ENCODE data around the gene PODNL1. TPM values are rescaled to one million over a fixed set of nuclear protein-coding genes. Genes with fewer than 3 reads are reported as not detected.
"Not testable (repeated sequence)": the region's sequence is repeated elsewhere in the genome, so short reads cannot be mapped to it uniquely, and the experiment has no call there.

Gene PODNL1
- total RNA-seq, 2 donors from 2014 or later: 1.1 to 1.4 TPM

DNA sequence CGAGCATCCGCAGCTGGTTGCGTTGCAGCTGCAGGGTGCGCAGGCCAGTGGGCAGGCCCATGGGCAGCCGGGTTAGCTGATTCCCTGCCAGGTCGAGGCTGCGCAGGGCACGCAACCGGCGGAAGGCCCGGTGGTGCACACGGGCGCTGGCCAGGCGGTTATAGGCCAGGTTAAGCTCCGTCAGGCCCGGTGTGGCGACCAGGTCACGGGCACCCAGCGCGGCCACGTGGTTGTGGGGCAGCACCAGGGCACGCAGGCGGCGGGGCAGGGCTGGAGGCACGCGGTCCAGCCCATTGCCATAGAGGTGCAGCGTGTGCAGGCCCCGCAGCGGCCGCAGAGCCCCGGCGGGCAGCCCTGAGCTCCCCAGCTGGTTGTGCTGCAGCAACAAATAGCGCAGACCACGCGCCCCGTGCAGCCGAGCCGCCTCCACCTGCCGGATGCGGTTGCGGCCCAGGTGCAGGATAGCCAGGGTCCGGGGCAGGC is 5.3 kb downstream of the PODNL1 start:
- ATAC-seq (no peak), DNase-seq (no peak)
- intact Hi-C loops (cut with DNase I): no loop called here

DNA sequence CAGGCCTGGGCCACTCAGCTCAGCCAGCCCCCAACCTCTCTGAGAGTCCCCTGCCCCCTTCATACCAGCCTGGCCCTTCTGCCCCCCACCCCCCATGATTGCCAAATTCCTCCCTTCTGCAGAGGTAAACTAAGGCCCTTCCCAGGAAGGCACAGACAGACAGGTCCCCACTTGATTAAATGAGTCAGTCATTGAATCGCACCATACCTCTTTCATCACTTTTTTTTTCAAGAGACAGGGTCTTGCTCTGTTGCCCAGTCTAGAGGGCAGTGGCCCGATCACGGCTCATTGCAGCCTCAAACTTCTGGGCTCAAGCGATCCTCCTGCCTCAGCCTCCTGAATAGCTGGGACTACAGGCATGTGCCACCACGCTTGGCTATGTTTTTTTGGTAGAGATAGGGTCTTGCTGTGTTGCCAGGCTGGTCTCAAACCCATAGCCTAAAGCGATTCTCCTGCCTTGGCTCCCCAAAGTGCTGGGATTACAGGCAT is 6.0 kb downstream of the PODNL1 start:
- DNase-seq (no peak), ATAC-seq (no peak)
- intact Hi-C loops (cut with DNase I): no loop called here

DNA sequence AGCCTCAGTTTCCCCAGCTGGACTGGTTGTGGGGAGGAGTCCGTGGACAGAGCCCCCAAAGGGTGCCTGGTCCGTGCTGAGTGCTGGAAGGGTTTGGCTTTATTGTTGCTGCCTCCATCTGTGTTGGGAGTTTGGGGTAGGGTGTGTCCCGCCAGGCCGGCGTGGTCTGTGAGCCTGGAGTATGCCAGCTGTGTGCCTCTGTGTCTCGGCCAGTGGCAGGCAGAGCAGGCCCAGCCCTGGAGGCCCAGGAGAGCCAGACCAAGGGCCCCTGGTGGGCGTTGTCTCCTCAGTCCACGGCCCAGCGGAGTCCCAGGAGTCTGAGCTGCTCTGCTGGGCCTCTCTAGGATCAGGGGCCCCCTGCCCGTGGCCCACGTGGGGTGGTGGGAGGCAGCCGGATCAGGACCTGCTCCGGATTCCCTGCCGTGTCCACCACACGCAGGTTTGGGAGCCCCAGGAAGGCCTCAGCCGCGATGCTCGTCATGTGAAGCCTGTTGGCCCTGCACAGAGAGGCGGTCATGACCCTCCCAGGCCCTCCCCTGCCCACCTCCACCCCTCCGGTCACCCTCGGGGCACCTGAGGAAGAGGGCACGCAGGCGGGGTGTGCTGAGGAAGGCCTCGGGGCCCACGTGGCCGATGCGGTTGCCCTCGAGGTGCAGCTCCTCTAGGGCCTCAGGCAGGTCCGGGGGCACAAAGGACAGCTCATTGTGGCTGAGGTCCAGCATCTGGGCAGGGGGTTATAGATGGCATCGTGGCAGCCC is 6.6 kb downstream of the PODNL1 start:
- DNase-seq: no peak
- no peak for ATAC-seq
- intact Hi-C loops (cut with DNase I): no loop called here

DNA sequence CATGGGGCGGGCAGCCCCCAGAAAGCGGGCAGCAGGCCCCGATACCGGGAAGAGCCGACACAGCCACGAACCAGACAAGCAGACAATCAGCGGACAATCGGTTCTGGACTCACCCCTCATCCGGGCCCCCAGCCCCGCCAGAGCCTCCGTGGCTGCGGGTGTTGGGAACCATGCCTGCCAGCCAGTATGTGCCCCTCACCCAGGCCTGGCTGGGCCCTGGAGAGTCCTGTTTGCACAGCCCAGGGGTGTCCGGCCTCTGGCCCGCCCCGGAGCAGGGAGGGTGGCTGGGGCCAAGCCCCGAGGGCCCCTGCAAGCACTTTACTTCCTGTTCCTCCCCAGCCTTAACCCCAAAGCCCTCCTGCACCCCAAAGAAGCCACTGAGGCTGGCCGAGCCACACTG is 7.8 kb downstream of the PODNL1 start:
- ATAC-seq: no peak
- intact Hi-C loops (cut with DNase I): no loop called here
- DNase-seq: no peak

DNA sequence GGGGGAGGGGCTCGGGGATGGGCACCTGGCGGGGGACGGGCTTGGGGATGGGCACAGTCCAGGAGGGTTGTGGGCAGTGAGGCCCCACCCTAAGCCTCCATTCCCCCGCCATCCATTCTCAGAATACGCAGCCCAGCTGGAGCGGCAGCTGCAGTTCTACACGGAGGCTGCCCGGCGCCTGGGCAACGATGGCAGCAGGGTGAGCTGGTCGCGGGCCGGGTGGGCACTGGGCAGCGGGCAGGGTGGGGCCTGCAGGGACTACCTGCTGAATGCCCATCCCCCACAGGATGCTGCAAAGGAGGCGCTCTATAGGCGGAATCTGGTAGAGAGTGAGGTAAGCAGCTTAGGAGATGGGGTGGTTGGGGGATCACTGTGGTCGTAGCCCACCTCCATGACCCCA is 8.3 kb downstream of the PODNL1 start:
- intact Hi-C loops (cut with DNase I): no loop called here
- ATAC-seq: no peak

DNA sequence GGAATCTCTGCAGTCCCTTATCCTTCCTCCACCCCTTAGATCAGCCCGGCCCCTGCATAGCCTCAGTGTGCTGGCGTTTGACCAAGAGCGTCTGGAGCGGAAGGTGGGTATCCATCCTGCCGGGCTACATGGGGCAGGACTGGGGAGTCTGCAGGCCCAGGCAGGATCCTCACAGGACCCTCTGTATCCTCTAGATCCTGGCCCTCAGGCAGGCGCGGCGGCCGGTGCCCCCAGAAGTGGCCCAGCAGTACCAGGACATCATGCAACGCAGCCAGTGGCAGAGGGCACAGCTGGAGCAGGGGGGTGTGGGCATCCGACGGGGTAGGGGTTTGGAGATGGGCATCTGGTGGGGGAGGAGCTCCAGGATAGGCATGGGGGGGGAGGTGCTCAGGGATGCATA is 8.9 kb downstream of the PODNL1 start:
- intact Hi-C loops (cut with DNase I): no loop called here
- no peak for ATAC-seq

More for the DNA sequence above, 8.3 kb downstream of the PODNL1 start:
- DNase-seq: no peak

DNA sequence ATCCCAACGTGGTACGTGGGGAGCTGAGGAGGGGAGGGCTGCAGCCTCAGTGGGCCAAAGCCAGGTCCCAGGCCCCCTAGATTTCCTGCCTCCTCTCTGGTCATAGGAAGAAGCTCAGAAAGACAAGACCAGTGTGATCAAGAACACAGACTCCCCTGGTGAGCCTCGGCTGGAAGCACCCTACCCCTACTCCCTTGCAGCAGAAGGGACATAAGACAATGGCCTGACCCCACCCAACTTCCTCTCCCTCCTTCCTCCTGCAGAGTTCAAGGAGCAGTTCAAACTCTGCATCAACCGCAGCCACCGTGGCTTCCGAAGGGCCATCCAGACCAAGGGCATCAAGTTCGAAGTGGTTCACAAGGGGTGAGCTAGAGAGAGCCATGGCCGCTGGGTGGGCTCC is 11.5 kb downstream of the PODNL1 start:
- DNase-seq (no peak), ATAC-seq (peak in 1 of 2 donors; percentile 37)
- intact Hi-C loops (cut with DNase I): no loop called here

More for the DNA sequence above, 8.9 kb downstream of the PODNL1 start:
- no peak for DNase-seq

DNA sequence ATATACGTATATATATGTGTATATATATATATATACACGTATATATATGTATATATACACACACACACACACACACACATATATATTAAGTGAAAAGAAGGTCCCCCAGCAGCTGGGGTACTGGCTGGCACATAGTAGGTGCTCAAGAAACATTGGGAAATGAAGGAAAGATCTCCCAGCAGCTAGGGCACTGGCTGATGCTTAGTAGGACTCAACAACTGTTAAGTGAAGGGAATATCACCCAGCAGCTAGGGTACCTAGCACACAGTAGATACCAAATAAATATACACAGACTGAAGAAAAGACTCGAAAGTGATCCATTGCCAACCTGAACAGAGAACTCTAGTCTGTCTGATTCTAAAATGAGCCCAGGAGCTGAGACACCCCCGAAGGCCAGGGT is 12.2 kb downstream of the PODNL1 start:
- no peak for ATAC-seq
- DNase-seq: no peak
- intact Hi-C loops (cut with DNase I): no loop called here

DNA sequence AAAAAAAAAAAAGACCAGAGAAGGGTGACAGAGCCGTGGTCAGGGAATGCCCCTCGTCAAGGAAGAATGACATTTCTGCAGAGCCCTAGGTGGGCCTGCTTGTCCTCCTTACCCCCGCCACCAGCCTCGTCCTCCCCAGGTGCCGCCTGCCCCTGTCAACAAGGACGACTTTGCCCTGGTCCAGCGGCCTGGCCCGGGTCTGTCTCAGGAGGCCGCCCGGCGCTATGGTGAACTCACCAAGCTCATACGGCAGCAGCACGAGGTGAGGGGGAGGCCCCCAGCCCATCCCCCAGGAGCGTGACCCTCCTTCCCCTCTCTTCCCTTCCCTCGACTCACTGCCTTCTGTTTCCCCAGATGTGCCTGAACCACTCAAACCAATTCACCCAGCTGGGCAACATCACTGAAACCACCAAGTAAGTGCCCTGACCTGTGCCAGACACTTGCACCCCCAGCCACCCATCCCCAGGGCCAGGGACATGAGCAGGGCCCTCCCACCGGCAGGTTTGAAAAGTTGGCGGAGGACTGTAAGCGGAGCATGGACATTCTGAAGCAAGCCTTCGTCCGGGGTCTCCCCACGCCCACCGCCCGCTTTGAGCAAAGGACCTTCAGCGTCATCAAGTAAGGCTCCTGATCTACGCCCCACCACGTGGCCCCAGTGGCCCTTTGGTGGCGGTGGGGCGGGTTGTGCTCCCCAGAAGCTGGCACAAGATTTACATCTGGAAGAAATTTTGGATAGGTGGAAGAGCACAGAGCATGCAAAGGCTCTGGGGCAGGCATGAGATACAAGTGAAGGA is 14.8 kb downstream of the PODNL1 start:
- intact Hi-C loops (cut with DNase I): no loop called here
- ATAC-seq: no peak
- no peak for DNase-seq

DNA sequence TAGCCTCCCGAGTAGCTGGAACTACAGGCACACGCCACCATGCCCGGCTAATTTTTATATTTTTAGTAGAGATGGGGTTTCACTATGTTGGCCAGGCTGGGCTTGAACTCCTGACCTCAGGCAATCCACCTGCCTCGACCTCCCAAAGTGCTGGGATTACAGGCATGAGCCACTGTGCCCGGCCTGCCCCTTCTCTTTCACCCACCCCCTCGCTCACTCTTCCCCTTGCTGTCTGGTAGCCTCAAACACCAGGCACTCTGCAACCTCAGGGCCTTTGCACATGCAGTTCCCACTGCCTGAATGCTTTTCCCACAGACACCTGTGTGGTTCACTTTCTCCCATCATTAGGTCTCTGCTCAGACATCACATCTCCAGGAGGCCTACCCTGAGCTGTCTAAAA is 16.1 kb downstream of the PODNL1 start:
- intact Hi-C loops (cut with DNase I); DNase-seq; ATAC-seq: not testable (repeated sequence)

DNA sequence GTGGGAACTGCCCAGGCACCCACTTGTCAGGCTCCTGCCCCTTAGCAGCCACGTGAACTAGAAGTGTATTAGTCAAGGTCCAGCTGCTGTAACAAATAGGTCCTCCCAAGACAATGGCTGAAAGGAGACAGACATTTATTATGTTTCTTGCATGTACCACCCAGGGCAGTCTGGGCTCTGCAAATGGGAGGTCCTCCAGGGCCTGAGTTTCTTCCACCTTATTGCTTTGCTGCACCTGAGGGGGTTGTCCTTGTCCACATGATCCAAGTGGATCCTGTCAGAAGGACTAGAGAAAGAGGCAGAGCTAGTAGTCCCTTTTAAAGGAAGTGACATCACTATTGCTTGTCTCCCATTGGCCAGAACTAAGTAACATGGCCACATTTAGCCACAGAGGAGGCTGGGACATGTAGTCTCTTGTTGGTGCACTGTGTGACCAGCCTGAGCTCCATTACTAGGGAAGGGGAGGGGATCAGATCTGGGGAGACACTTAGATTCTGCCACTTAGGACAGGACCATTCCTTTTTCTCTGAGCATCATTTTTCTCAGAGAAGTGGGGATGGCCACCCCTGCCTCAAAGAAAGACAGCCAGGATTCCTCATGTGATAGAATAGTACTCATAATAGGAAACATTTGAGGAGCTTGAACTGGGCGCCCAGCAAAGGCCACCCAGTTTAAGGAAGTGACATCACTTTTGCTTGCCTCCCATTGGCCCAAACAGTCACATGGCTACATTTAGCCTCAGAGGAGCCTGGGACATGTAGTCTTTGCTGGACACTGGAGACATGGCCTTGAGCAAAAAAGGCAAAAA is 17.1 kb downstream of the PODNL1 start:
- DNase-seq (no peak), ATAC-seq (peak; percentile 31 to 65)
- intact Hi-C loops (cut with DNase I): no loop called here

DNA sequence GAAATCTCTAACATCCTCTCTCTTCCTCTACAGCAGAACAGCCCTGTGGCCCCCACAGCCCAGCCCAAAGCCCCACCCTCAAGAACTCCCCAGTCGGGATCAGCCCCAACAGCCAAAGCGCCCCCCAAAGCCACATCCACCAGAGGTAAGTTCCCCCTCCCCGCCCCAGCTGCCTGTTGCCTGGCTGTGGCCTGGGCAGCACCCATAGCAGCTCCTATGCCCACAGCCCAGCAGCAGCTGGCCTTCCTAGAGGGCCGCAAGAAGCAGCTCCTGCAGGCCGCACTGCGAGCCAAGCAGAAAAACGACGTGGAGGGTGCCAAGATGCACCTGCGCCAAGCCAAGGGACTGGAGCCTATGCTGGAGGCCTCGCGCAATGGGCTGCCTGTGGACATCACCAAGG is 17.7 kb downstream of the PODNL1 start:
- DNase-seq: no peak
- intact Hi-C loops (cut with DNase I): no loop called here
- ATAC-seq: no peak

DNA sequence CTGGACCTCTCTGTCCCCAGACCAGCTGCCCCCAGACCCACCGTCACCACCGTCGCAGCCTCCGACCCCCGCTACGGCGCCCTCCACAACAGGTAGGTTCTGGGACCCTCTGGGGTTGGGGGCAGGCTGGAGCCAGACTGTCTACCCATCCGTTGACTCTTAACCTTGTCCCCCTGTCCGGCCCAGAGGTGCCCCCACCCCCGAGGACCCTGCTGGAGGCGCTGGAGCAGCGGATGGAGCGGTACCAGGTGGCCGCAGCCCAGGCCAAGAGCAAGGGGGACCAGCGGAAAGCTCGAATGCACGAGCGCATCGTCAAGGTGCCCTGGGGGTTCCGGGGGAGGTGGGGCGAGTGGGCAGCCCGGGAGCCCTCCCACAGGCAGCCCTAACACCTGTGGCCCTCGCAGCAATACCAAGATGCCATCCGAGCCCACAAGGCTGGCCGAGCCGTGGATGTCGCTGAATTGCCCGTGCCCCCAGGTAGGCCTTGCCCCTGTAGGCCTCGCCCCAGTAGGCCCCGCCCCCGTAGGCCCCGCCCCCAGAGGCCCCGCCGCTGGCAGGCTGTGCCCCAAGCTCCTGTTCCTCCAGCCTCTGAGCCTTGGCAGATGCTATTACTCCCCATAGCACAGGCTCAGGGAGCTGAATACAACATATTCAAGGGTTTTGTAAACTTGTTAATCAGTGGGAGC is 19.3 kb downstream of the PODNL1 start:
- intact Hi-C loops (cut with DNase I): no loop called here
- DNase-seq: no peak
- no peak for ATAC-seq

DNA sequence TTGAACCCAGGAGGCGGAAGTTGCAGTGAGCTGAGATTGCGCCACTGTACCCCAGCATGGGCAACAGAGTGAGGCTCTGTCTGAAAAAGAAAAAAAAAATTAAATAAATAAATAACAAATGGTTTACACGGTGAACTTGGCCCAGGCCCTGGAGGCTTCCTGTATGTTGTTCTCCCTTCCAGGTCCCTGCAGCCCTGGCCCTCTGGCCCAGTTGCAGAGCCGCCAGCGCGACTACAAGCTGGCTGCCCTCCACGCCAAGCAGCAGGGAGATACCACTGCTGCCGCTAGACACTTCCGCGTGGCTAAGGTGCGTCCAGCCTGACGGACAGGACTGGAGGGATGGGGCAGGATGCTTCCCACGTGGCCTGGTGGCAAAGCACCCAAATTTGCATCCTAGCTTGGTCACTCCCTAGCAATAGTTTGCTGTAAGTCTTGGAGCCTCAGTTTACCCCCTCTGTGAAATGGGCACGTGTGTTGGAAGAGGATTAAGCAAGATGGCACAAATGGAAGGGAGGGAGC is 20.3 kb downstream of the PODNL1 start:
- peak; percentile 45 for DNase-seq
- ATAC-seq: peak; percentile 38 to 66
- intact Hi-C loops (cut with DNase I): no loop called here

DNA sequence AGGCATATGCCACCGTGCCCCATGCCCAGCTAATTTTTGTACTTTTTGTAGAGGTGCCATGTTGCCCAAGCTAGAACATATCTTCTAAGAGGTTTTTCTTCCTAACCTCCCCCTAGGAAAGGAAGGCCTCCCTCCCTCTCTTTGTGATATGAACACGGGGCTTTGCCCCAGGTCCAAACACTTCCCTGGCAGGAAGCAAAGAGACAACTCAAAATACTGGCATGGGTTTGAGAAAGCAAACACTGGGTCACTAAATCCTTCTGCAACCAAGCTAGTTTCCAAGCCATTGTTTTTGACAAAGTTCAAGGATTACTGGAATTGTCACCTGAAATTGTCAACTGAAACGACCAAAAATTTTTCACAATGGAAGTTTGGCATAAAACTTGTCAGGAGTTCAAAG is 23.4 kb downstream of the PODNL1 start:
- no peak for DNase-seq
- no peak for ATAC-seq
- intact Hi-C loops (cut with DNase I): no loop called here

DNA sequence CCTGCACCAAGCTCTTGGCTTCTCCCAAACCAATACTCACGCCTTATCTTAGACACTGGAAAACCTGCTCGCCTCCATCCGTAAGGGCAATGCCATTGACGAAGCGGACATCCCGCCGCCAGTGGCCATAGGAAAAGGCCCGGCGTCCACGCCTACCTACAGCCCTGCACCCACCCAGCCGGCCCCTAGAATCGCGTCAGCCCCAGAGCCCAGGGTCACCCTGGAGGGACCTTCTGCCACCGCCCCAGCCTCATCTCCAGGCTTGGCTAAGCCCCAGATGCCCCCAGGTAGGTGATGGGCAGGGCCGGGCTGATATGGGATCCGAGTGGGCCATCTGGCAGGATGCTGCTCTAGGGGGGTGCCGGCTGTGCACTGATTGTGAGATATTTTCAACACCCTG is 24.9 kb downstream of the PODNL1 start:
- ATAC-seq (no peak), DNase-seq (no peak)
- intact Hi-C loops (cut with DNase I): no loop called here

DNA sequence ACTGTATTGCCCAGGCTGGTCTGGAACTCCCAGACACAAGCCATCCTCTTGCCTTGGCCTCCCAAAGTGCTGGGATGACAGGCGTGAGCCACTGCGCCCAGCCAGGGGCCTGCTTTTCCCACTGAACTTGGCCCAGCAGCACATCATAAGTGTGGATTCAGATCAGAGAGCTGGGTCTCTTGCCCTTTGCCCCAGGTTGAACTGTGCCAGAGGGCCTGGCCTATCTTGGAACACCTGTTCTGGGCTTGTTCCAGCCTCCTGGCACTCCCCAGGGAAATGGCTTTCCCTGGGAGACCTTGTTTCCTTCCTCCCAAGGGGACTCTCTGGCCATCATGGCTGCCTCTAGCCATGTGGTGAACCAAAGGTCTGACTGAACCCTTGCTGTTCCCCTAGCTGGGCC is 28.8 kb downstream of the PODNL1 start:
- no peak for DNase-seq
- no peak for ATAC-seq
- intact Hi-C loops (cut with DNase I): no loop called here

DNA sequence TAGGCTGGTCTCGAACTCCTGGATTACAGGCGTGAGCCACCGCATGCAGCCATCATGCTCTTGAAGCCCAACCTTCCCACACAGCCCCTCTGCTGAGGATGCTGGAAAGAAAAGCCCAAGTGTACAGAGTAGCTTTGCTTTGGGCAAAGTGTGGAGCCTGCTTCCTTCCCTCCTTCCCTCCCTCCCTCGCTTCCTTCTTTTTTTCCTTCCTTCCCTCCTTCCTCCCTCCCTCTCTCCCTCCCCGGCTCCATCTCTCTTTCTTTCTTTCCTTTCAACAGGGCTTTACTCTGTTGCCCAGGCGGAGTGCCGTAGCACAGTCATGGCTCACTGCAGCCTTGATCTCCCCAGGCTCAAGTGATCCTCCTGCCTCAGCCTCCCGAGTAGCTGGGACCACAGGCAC is 29.5 kb downstream of the PODNL1 start:
- DNase-seq (no peak), ATAC-seq (no peak)
- intact Hi-C loops (cut with DNase I): no loop called here

DNA sequence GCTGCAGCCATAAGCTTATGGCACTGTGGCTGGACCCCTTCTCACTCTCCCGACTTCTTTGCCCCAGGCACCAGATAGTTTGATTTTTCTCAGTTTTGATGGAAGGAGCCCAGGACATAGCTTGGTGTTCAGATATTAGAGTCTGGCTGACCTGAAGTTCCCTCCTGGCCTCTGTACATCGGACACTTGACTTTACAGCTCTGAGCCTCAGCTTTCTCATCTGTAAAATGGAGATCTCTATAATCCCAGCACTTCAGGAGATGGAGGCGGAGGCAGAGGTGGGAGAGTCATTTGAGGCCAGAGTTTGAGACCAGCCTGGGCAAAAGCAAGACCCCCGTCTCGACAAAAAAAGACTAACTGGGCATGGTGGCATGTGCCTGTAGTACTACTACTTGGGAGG is 31.3 kb downstream of the PODNL1 start:
- DNase-seq (no peak), ATAC-seq (no peak)
- intact Hi-C loops (cut with DNase I): no loop called here

All from left cardiac atrium (tissue), 4 donors.